ENCODE results near the gene ANAPC7. TPM values are rescaled to one million over a fixed set of nuclear protein-coding genes. Genes with fewer than 3 reads are reported as not detected.

Gene ANAPC7
- total RNA-seq, 2 experiments from 2014 or later, result 84.7 to 136 TPM

DNA sequence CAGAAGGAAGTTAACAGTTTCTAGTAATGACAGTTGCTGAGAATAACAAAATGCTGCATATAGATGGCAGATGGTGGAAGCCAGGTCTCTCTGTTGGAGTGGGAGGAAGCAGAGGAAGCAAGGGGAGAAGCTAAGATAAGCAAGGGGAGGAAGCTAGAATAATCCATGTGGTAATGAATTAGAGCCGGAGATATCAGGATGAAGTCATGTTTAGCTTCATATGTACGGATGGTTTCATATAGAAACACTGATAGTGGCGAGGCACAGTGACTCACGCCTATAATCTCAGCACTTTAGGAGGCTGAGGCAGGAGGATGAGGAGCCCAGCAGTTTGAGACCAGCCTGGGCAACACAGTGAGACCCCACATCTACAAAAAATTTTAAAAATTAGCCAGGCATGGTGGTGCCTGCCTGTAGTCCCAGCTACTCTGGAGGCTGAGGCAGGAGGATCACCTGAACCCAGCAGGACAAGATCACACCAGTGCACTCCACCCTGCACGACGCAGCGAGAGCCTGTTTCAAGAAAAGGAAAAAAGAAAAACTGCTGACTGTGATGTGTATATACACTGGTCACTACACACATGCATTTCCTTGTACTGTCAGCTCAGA lies 49.2 kb downstream of the ANAPC7 start:
- no peaks in the 10 kb centered on the region for H4K20me1 ChIP-seq (ENCODE audit: insufficient read depth, low read length)
- no peak overlapping the region for H2AFZ ChIP-seq (ENCODE audit: low read length)
- CTCF ChIA-PET (ENCODE audit: unreplicated experiment), result no interaction called here
- DNase-seq (ENCODE audit: low spot score), result no peak
- H3K4me2 ChIP-seq (ENCODE audit: low read length), result no peak overlapping the region
- no peaks in the 10 kb centered on the region for H3K9me3 ChIP-seq (ENCODE audit: low read length)
- intact Hi-C loops (cut with micrococcal nuclease; ENCODE audit: unreplicated experiment), result loop anchor here (5.0 kb wide), 1 partner anchor 252 kb away; no protein-coding TSS in a partner anchor
- POLR2A ChIA-PET, result interaction anchor here (0.6 kb wide), 2 partner anchors 9 to 77 kb away, joined by 3 to 4 read pairs; no protein-coding TSS in a partner anchor
- TF ChIP-seq EZH2phosphoT487 (IDR thresholded peaks at IDR 0.05; ENCODE audit: borderline replicate concordance, low read depth, low read length), result no peak
- TF ChIP-seq CTCF (conservative IDR thresholded peaks at IDR 0.05; ENCODE audit: low read length), result no peak
- peaks cover 21% of the 10 kb centered on the region for H3K36me3 ChIP-seq (ENCODE audit: insufficient read depth, low read length)
- no peaks in the 10 kb centered on the region for H3K4me1 ChIP-seq (ENCODE audit: insufficient read depth, low read length, poor library complexity, severe bottlenecking)
- no TSS peak for BruUV-seq (replicated peaks)
- H3K9me2 ChIP-seq (ENCODE audit: insufficient read depth, low read length), result no peaks in the 10 kb centered on the region
- H3K79me2 ChIP-seq (ENCODE audit: insufficient read depth, low read depth, low read length), result no peaks in the 10 kb centered on the region
- no peak overlapping the region for H3K27ac ChIP-seq (ENCODE audit: low read depth, low read length, poor library complexity, severe bottlenecking)
- no peak overlapping the region for H3K4me3 ChIP-seq (ENCODE audit: low read depth, low read length, poor library complexity, severe bottlenecking)

- no TSS peak for BruUV-seq (replicated peaks)
- POLR2A ChIA-PET, result interaction anchor here (0.6 to 1.3 kb wide), 4 partner anchors 10 to 78 kb away, joined by 3 to 4 read pairs (median 3); no protein-coding TSS in a partner anchor
These were observed 50.1 kb downstream of the ANAPC7 start for GRCh38 chr12:110353211-110353965.

More at GRCh38 chr12:110353211-110353965, 50.1 kb downstream of the ANAPC7 start:
- CTCF ChIA-PET (ENCODE audit: unreplicated experiment), result no interaction called here
- no peak overlapping the region for H3K27ac ChIP-seq (ENCODE audit: low read depth, low read length, poor library complexity, severe bottlenecking)
- H3K36me3 ChIP-seq (ENCODE audit: insufficient read depth, low read length), result peaks cover 30% of the 10 kb centered on the region
- H2AFZ ChIP-seq (ENCODE audit: low read length), result no peak overlapping the region
- no peaks in the 10 kb centered on the region for H4K20me1 ChIP-seq (ENCODE audit: insufficient read depth, low read length)
- no peaks in the 10 kb centered on the region for H3K79me2 ChIP-seq (ENCODE audit: insufficient read depth, low read depth, low read length)
- H3K4me2 ChIP-seq (ENCODE audit: low read length), result no peak overlapping the region
- no peaks in the 10 kb centered on the region for H3K4me1 ChIP-seq (ENCODE audit: insufficient read depth, low read length, poor library complexity, severe bottlenecking)
- no peaks in the 10 kb centered on the region for H3K9me2 ChIP-seq (ENCODE audit: insufficient read depth, low read length)
- no peak for TF ChIP-seq EZH2phosphoT487 (IDR thresholded peaks at IDR 0.05; ENCODE audit: borderline replicate concordance, low read depth, low read length)
- no peak for TF ChIP-seq CTCF (conservative IDR thresholded peaks at IDR 0.05; ENCODE audit: low read length)
- intact Hi-C loops (cut with micrococcal nuclease; ENCODE audit: unreplicated experiment), result loop anchor here (5.0 kb wide), 1 partner anchor 251 kb away; no protein-coding TSS in a partner anchor
- no peak overlapping the region for H3K4me3 ChIP-seq (ENCODE audit: low read depth, low read length, poor library complexity, severe bottlenecking)
- H3K9me3 ChIP-seq (ENCODE audit: low read length), result no peaks in the 10 kb centered on the region
- no peak for DNase-seq (ENCODE audit: low spot score)

Measured in OCI-LY7 (cell line).